NCI-H82 (cell line): Measurements from ENCODE around the gene TMEM63C.

Experiments
- DNase-seq: peaks from one replicate; lab custom pipeline; 2025; lab: John Stamatoyannopoulos, UW

The TMEM63C gene

GRCh38 chr14:77197988-77198387 is 16.4 kb downstream of the TMEM63C start:
- no peak for DNase-seq

GRCh38 chr14:77198561-77198960 is 17.0 kb downstream of the TMEM63C start:
- DNase-seq, result no peak

DNA sequence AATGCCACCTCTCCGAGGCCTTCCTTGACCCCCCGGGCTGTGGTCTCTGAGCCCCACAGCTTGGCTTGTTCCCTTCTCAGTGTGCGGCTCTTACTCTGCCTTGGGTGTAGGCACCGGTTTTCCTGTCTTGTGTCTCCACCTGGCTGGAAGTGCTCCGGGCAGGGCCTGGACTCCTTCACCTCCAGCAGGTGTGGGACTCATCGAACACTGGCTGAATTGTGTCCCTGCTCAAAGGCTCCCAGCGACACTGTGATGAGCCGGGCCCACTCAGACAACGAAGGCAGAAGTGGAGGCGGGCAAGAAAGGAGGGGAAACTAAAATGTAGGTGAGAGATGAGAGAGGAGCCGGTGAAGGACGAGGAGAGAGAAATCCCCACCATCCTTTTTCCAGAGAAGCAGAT is 18.0 kb downstream of the TMEM63C start:
- no peak for DNase-seq

- peak; percentile 65 for DNase-seq
Measured at GRCh38 chr14:77200406-77200985, 18.9 kb downstream of the TMEM63C start.

DNA sequence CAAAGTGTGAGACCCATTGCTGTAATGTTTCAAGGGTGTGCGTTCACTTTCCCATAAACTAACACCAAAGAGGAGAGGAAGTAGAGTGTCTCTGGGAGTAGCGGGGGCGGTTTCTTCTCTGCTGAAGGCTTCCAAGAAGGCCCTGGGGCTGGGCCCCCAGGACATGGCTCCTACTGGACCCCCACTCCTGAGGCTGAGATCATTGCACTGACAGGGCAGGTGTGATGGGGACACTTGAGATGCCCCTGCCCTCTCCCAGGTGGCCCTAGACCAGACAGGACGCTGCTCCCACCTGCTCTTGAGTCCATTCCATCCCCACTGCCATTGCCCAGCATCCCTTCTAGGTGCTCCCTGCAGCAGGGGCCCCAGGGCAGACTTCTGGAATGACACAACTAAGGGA is 20.1 kb downstream of the TMEM63C start:
- DNase-seq, result no peak

- DNase-seq, result peak; percentile 17
Measured at GRCh38 chr14:77203611-77204458, 22.2 kb downstream of the TMEM63C start.

- DNase-seq, result no peak
Measured at GRCh38 chr14:77204459-77204771, 22.8 kb downstream of the TMEM63C start.

GRCh38 chr14:77204907-77205306 is 23.3 kb downstream of the TMEM63C start:
- DNase-seq, result no peak

GRCh38 chr14:77205566-77205965 is 24.0 kb downstream of the TMEM63C start:
- no peak for DNase-seq

DNA sequence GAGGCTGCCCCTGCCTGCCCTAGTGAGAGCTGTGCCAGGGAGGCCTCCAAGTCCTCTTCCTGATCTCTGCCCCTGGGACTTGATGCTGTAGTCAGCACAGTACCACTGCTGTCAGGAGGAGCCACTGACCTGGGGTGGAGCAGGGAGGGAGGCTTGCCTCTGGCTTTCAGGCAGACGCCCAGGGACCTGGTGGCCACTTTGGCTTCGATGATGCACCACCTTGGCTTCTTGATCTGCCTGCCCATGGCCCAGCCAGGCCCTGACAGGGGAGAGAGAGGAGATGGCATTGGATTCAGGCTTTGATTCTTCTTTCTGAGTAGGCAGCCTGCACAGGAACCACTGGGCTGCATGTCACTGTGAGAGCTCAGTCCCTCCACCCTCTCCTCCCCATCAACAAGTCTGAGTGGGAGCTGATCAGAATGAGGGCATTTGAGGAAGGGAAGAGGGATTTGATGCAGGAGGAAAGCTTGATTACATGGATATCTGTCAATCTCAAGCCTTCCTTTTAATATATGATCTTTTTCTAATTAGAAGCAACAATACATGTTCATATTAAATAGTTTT is 24.7 kb downstream of the TMEM63C start:
- DNase-seq, result no peak

DNA sequence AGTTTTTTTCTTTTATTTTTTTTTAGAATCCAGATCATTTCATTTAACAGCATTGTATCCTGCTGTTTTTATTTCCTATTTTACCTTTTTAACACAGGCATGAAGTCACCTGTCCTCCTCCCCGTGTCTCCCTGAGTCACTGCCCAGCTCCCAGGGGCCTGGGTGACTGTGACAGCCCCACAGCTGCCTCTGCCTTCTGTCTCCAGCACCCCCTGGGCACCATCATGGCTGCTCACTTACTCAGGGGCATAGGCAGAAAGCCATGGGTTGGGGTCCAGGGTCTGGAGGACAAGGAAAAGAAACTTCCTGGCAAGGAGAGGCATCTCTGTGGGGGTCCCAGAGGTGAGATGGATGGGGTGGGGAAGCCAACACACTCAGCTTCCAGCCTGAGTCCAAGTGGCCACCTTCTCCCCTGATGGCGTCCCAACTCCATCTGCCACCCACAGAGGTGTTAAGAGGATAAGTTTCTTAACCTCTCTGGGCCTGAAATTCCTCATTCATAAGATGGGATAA is 25.3 kb downstream of the TMEM63C start:
- peak; percentile 61 for DNase-seq

DNA sequence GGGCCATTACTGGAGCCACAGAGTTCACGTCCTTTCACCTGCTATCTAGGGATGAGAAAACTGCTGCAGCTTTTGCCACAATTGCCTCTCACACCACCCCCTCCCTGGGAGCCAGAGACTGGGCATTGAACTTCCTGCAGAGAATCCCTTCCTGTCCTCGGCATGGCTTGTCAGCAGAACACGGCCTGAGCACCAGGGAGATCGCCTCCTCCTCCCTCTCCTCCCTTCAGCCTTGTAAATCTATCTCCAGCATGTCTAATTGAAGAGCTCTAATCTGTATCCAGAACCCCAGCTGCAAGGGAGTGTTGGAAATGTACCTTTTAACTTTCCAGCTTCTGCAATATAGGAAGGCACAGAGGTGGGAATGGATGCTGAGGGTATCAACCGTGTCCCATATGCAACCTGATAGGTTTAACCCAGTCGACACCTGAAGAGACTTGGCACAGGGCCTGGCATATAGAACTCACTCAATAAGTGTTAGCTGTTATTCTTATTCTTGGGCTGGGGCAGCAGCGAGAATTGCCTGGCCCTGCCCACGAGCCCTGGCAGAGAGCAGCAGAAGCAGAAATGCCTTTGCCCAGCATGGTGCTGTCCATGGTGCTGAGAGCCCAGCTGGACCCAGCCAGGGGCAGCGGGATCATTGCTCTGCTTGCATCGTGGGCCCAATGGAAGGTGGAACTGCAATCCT is 26.8 kb downstream of the TMEM63C start:
- DNase-seq, result no peak

- no peak for DNase-seq
Measured at GRCh38 chr14:77208979-77209318, 27.4 kb downstream of the TMEM63C start.

GRCh38 chr14:77212097-77212870 is 30.7 kb downstream of the TMEM63C start:
- DNase-seq, result no peak

- DNase-seq, result peak; percentile 72
Measured at GRCh38 chr14:77212943-77213678, 31.5 kb downstream of the TMEM63C start.

GRCh38 chr14:77213679-77214016 is 32.0 kb downstream of the TMEM63C start:
- DNase-seq, result no peak

- DNase-seq, result no peak
Measured at GRCh38 chr14:77214216-77214615, 32.6 kb downstream of the TMEM63C start.

GRCh38 chr14:77217551-77217950 is 36.0 kb downstream of the TMEM63C start:
- DNase-seq, result no peak

GRCh38 chr14:77219591-77219990 is 38.0 kb downstream of the TMEM63C start:
- DNase-seq, result no peak

DNA sequence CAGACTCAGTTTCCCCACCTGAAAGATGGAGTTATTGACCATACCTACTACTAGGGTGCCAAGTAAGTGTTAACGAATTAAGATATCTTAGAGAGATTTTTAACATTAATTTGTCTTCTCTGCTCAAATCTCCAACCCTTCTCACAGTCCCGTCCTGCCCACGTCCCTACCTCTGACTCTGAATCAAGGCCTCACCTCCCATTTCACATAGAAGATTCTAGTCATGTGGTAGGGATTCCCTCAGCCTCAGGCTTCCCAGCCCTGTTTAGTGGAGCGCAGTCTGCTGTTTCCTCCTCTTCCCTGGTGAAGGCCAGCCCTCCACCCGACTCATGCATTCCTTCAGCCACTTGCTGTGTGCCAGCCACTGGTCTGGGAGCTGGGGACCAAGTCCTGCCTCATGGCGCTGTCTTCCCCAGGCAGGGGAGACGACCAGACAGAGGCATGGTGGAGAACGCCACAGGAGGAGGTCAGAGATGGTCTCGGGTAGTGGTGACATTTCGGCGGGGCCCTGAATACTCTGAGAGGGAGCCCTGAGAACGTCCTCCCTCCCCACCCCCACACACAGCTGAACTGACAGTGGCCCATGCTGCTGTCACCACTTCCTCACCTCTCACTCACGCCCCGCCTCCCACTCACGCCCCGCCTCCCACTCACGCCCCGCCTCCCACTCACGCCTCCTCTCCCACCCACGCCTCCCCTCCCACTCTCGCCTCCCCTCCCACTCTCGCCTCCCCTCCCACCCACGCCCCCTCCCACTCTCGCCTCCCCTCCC is 38.8 kb downstream of the TMEM63C start:
- DNase-seq, result no peak
